GM19238 (cell line): ENCODE data around the gene CD44.
A peak's percentile ranks its signal among the peaks of the same experiment; 100 is the strongest.

Experiments used
- DNase-seq: peaks from one replicate; pipeline ENCODE4 v3.0.0; 2011; ENCODE audit warnings: low spot score; ENCODE audit not compliant: insufficient read length

CD44 gene

GRCh38 chr11:35177370-35177769, 38.4 kb downstream of the CD44 start:
- DNase-seq: no peak

DNA sequence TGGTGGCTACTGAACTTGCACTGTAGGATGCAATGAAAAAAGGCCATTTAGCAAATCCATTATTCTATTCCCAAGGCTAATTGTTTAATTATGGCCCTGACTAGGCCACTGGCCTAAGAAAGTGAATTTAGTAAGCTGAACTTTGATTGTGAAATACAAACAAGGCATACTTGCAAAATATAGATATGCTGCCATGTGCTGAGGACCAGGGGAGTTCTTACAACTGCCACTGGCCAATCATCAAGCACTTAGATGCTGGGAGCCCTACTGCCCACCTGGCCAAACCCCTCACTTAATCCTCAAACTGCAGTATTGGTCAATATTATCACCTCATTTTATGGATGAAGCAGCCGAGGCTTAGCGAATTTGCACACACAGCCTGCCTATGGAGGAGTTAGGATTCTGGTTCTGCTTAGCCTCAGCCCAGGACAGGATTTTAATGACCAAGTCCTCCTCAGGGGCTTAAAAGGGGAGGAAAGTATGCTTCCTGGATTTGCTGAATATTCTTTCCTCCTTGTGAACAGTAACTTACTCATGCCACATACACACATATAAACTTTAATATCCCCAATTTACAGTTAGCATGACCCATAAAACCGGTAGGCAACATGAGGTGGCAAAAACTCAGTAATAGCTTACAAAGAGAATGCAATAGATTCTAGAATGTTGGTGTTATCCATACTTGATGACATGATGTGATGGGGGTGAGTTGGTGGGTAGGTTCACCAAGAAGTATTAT, 39.3 kb downstream of the CD44 start:
- DNase-seq: no peak

DNA sequence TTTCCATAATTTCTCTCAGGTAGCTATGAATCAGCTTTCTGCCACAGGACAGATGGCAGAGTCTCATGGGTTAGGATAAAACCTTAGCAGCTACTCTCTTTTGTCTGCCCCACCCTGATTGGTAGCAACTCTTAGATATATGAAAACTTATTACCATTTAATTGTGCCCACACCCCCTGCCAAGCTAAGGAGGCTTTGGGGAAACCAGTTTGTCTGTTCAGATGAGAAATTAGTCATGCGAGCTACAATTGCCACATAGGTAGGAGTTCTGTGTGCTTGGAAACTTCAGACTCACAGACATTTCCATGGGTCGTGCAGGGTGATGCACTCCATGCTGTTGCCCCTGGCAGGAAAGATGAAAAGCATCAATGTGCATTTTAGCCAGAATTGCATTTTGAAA, 39.9 kb downstream of the CD44 start:
- DNase-seq: no peak

- DNase-seq: no peak
Measured at GRCh38 chr11:35179466-35180135, 40.6 kb downstream of the CD44 start.

DNA sequence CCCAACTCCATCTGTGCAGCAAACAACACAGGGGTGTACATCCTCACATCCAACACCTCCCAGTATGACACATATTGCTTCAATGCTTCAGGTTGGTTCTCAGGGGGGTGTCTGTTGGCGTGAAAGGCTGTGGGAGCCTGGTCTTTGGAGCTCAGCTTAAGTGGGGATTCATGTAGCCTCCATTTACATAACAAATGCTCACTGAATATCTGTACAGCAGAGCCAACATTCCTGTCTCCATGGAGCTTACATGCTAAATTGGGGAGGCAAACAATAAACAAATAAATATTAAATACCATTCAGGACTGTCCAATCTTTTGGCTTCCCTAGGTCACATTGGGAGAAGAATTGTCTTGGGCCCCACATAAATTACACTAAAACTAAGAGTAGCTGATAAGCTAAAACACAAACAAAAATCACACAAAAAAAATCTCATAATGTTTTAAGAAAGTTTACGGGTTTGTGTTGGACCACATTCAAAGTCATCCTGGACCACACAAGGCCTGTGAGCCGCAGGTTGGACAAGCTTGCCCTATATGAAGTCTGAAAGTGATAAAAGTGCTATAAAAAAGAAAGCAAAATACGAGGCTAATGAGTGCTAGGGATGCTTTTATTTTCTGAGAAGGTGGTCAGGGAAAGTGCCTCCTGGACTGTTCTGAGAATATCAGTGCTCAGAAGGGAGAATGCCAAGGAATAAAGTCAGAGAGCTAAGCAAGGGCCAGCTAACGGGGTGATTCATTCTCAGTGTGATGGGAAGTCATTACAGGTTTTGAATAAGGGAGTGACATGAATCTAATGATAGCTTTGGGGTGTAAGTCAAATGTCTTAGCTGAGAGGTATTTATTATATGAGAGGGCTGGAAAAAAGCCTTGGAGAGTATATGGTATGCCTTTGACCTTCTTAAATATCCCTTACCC, 41.6 kb downstream of the CD44 start:
- no peak for DNase-seq

- peak; percentile 29 for DNase-seq
Measured at GRCh38 chr11:35182317-35182939, 43.5 kb downstream of the CD44 start.

DNA sequence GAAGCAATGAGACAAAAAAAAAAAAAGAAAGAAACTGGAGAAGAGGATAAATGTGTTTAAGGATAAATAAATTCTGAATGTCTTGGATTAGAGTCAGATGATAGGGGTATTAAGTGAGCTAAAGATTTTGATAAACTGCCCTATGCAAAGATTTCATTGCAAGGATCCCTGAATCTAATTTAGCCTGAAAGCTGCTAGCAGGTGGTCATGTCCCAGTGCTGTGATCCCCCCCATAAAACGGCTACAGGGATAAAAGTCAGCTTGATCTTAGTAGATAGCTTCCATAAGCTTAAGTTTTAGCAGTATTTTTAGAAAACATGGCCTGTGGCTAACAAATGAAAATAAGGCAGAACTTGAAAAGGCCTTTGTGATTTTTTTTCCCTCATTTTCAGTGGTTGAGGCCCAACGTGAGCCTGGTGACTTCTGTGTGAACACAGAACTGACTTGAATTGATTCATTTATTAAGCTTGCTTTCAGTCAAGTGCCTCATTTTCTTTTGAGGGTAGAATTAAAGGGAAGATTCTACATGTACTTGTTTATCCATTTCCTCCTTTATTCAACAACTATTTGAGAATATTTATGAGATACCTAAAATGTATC, 44.5 kb downstream of the CD44 start:
- no peak for DNase-seq

DNA sequence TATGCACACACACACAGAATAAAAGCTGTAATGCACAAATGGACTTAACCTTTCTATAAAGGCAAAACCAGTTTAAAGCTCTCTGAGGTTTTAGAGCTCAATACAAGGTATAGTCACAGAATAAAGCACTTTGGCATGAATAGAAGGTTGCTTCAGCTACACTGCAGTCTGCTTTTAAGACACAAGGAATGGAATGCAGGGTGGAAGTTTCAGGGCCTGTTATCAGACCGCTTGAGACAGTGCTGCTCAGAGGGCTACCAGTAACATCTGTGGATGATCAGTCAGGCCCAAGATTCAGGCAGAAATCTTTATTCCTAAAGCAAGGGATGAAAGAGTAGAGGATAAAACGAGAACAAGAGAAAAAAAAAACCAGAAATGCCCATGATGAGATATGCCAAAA, 46.7 kb downstream of the CD44 start:
- DNase-seq: no peak

GRCh38 chr11:35187996-35188395, 49.0 kb downstream of the CD44 start:
- DNase-seq: no peak

DNA sequence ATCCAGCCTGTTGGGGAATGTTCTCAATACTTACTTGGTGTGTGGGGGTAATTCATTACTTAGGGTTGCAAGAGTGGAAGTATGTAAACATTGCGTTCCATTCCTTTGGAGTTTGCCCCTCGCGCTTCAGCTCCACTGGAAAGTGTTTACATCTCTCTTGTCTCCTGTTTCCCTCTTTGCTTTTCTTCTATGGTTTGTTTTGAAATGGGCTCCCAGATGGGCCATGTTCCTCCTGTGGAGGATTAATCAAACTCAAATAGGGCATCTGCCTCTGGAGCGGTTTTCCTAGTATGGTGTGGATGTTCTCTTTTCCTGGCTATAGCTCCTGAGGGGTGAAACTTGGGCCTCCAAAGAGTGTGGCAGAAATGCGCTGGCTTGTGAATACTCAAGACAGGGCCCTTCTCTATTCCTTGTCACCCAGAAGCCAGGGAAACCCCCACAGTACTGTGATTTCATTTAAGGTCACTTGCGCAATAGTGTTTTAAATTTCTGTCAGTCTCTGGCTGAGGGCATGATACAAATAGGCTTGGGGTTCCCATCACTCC, 51.9 kb downstream of the CD44 start:
- DNase-seq: no peak

- DNase-seq: no peak
Measured at GRCh38 chr11:35192347-35192746, 53.4 kb downstream of the CD44 start.

DNA sequence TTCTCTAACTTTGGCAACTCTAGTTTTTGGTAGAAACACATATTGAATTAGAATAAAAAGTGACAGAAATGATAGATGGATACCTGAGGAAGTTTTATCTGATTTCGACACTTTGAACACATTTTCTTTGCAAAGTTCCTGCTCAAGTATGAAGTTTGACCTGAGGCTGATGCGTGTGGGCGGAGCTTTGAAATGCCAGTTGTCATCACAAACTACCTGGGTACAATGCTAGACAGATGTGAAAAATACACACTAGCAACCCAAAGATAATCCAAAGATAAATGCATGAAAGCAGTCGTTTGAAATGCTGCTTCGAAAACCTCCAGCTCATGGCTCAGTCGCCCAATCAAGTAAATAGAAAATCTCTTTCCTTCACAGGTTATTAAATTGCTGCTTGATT, 54.8 kb downstream of the CD44 start:
- DNase-seq: no peak

GRCh38 chr11:35197292-35197691, 58.3 kb downstream of the CD44 start:
- no peak for DNase-seq

GRCh38 chr11:35200811-35201341, 61.9 kb downstream of the CD44 start:
- no peak for DNase-seq

GRCh38 chr11:35204614-35205013, 65.6 kb downstream of the CD44 start:
- no peak for DNase-seq

- DNase-seq: no peak
Measured at GRCh38 chr11:35206616-35207015, 67.6 kb downstream of the CD44 start.

GRCh38 chr11:35207471-35208403, 68.8 kb downstream of the CD44 start:
- DNase-seq: no peak

DNA sequence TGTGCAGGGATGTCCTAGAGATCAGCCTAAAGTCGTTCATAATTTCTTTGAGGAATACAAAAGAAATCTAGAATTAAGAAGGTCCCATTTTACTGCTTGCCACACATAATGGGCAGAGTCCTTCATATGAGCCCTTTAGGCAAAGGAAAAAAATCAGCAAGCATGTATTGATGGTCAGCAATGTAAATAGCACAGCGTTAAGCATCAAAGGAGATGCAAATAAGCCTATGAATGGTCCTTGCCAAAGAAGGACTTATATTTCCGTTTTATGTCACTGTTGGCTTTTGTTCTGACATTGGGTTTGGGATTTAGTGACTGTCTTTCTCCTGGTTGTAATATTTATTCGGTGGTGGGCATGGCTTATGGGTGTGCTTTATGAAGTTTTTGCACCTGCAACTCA, 69.8 kb downstream of the CD44 start:
- DNase-seq: no peak

GRCh38 chr11:35210876-35211546, 72.0 kb downstream of the CD44 start:
- no peak for DNase-seq
